DND-41 (cell line): ENCODE results near the gene TEN1.

Experiments
- CTCF ChIP-seq: IDR thresholded peaks from 2 replicates; pipeline ENCODE4 v1.5.1; 2012; ENCODE audit warnings: borderline replicate concordance, low read length, moderate library complexity, mild to moderate bottlenecking; ENCODE audit not compliant: poor library complexity, severe bottlenecking; ENCODE audit errors: extremely low read depth
- EZH2 ChIP-seq: IDR thresholded peaks from 3 replicates; pipeline ENCODE4 v1.6.1; 2012; ENCODE audit warnings: borderline replicate concordance, low read depth, mild to moderate bottlenecking, moderate library complexity, low read length, inconsistent platforms; ENCODE audit not compliant: severe bottlenecking

GRCh38 chr17:76007850-76008165 lies 28.8 kb downstream of the TEN1 start:
- no peak for TF ChIP-seq CTCF
- no peak for TF ChIP-seq EZH2
